H1 (cell line): ENCODE results near the gene SETD1B. TPM values are rescaled to one million over a fixed set of nuclear protein-coding genes. Genes with fewer than 3 reads are reported as not detected.

Experiments
- CTCF ChIA-PET: fragments of 300-600 bp; sonication (Branson Sonifier 250); formaldehyde crosslinking; loops from one replicate; lab custom pipeline; 2021; ENCODE audit not compliant: partially characterized antibody; lab: Charles Lee
- POLR2A ChIA-PET: fragments of 300-600 bp; sonication (Branson Sonifier 250); formaldehyde crosslinking; loops from one replicate; lab custom pipeline; 2021; ENCODE audit warnings: inconsistent platforms; ENCODE audit not compliant: partially characterized antibody; lab: Charles Lee
- DNase-seq, 2 experiments: peaks; one replicate each; pipeline versions ENCODE4 v3.0.0 to v3.0.0-alpha.2; 2010 to 2022; ENCODE audit warnings: low spot score in 2 of 2, low read depth in 1 of 2, mixed read lengths in 1 of 2
- FAIRE-seq: peaks from 2 replicates; lab custom pipeline; 2011; peaks lifted over from hg19 to GRCh38; lab: Jason Lieb, UNC
- H2AFZ ChIP-seq: 2 replicates; pipeline ENCODE4 v1.8.1; 2012; ENCODE audit warnings: low read length, inconsistent platforms
- H2AK5ac ChIP-seq: 2 replicates; pipeline ENCODE4 v1.6.1; 2013; ENCODE audit warnings: low read depth, low read length
- H2BK120ac ChIP-seq: replicated peaks from 2 replicates; pipeline ENCODE3; 2013; ENCODE audit warnings: low read depth, low read length, inconsistent platforms
- H2BK12ac ChIP-seq: 2 replicates; pipeline ENCODE4 v1.6.1; 2013; ENCODE audit warnings: low read depth, low read length
- H2BK15ac ChIP-seq: 2 replicates; pipeline ENCODE4 v1.6.1; 2013; ENCODE audit warnings: low read length
- H2BK20ac ChIP-seq: 2 replicates; pipeline ENCODE4 v1.6.1; 2013; ENCODE audit warnings: low read length
- H2BK5ac ChIP-seq: 2 replicates; pipeline ENCODE4 v1.6.1; 2013; ENCODE audit warnings: low read depth, low read length
- H3K14ac ChIP-seq: 2 replicates; pipeline ENCODE4 v1.6.1; 2013; ENCODE audit warnings: inconsistent platforms; ENCODE audit not compliant: insufficient read length
- H3K18ac ChIP-seq: 2 replicates; pipeline ENCODE4 v1.6.1; 2013; ENCODE audit warnings: low read length; ENCODE audit errors: extremely low read depth
- H3K23ac ChIP-seq: 2 replicates; pipeline ENCODE4 v1.6.1; 2013; ENCODE audit warnings: inconsistent platforms; ENCODE audit not compliant: insufficient read length
- H3K23me2 ChIP-seq: 2 replicates; pipeline ENCODE4 v1.6.1; 2013; ENCODE audit warnings: low read depth, low read length
- H3K27ac ChIP-seq: 2 replicates; pipeline ENCODE4 v1.6.1; 2011; ENCODE audit warnings: low read depth, low read length, inconsistent platforms
- H3K27me3 ChIP-seq, 4 experiments: replicated peaks in 1 of 4; 1 replicate in 1 of 4; 2 replicates in 3 of 4; pipeline versions ENCODE4 v1.6.1 to v1.8.1; 2011 to 2013; ENCODE audit warnings: low read length in 3 of 4, mild to moderate bottlenecking in 3 of 4, inconsistent platforms in 2 of 4, mixed read lengths in 2 of 4, moderate library complexity in 1 of 4; ENCODE audit not compliant: control insufficient read depth in 3 of 4, insufficient read depth in 3 of 4; ENCODE audit errors: extremely low read depth in 1 of 4
- H3K36me3 ChIP-seq, 4 experiments: 2 replicates each; pipeline versions ENCODE4 v1.6.1 to v1.8.1; 2011 to 2013; ENCODE audit warnings: mild to moderate bottlenecking in 4 of 4, low read length in 3 of 4, moderate library complexity in 2 of 4, control low read depth in 1 of 4, inconsistent platforms in 1 of 4; ENCODE audit not compliant: insufficient read depth in 4 of 4, control insufficient read depth in 2 of 4
- H3K4ac ChIP-seq: replicated peaks from 2 replicates; pipeline ENCODE3; 2013; ENCODE audit warnings: low read length, low read depth, mixed read lengths, inconsistent platforms; ENCODE audit not compliant: insufficient read length
- H3K4me1 ChIP-seq, 4 experiments: replicated peaks in 1 of 4; 1 replicate in 1 of 4; 2 replicates in 3 of 4; pipeline versions ENCODE4 v1.6.1 to v1.8.1; 2011 to 2013; ENCODE audit warnings: low read length in 3 of 4, inconsistent platforms in 2 of 4, mixed read lengths in 1 of 4; ENCODE audit not compliant: insufficient read depth in 4 of 4, control insufficient read depth in 3 of 4
- H3K4me2 ChIP-seq, 2 experiments: 2 replicates each; pipeline versions ENCODE4 v1.6.1 to v1.8.1; 2011 to 2013; ENCODE audit warnings: low read depth in 2 of 2, low read length in 2 of 2, control low read depth in 1 of 2, inconsistent platforms in 1 of 2, mild to moderate bottlenecking in 1 of 2; ENCODE audit not compliant: insufficient read depth in 1 of 2
- H3K4me3 ChIP-seq, 4 experiments: fragments of 200-600, 300-600 bp in 1 of 4; sonication (generic), shearing (Covaris generic), sonication (Bioruptor Twin) in 1 of 4; 2 replicates each; pipeline versions ENCODE4 v1.5.1 to v1.8.1; 2011 to 2016; ENCODE audit warnings: low read length in 4 of 4, low read depth in 3 of 4, control low read depth in 2 of 4, inconsistent platforms in 2 of 4, mild to moderate bottlenecking in 2 of 4, mixed read lengths in 1 of 4, moderate library complexity in 1 of 4; ENCODE audit not compliant: insufficient read depth in 2 of 4; ENCODE audit errors: extremely low read depth in 1 of 4
- H3K56ac ChIP-seq: replicated peaks from 2 replicates; pipeline ENCODE3; 2013; ENCODE audit warnings: low read depth, mild to moderate bottlenecking, mixed read lengths, low read length, inconsistent platforms; ENCODE audit not compliant: insufficient read length
- H3K79me1 ChIP-seq: 2 replicates; pipeline ENCODE4 v1.6.1; 2013; ENCODE audit warnings: low read depth, low read length, control low read depth
- H3K79me2 ChIP-seq, 2 experiments: 2 replicates each; pipeline versions ENCODE4 v1.6.1 to v1.8.1; 2012 to 2013; ENCODE audit warnings: low read length in 2 of 2, mild to moderate bottlenecking in 2 of 2, inconsistent platforms in 1 of 2; ENCODE audit not compliant: insufficient read depth in 2 of 2, control insufficient read depth in 1 of 2
- H3K9ac ChIP-seq, 4 experiments: replicated peaks in 1 of 4; 1 replicate in 1 of 4; 2 replicates in 3 of 4; pipeline versions ENCODE4 v1.6.1 to v1.8.1; 2011 to 2013; ENCODE audit warnings: low read depth in 3 of 4, low read length in 3 of 4, control low read depth in 2 of 4, mild to moderate bottlenecking in 2 of 4, moderate library complexity in 2 of 4, inconsistent platforms in 1 of 4; ENCODE audit errors: extremely low read depth in 1 of 4
- H3K9me3 ChIP-seq, 2 experiments: 2 replicates each; pipeline versions ENCODE4 v1.6.1 to v1.8.1; 2012 to 2013; ENCODE audit warnings: mild to moderate bottlenecking in 2 of 2, moderate library complexity in 2 of 2, control low read depth in 1 of 2, inconsistent platforms in 1 of 2, low read depth in 1 of 2, low read length in 1 of 2, mixed read lengths in 1 of 2; ENCODE audit not compliant: insufficient read depth in 2 of 2
- H4K20me1 ChIP-seq, 2 experiments: replicated peaks in 1 of 2; 2 replicates each; pipeline versions ENCODE3 to v1.8.1; 2011 to 2013; ENCODE audit warnings: inconsistent platforms in 2 of 2, low read length in 2 of 2, mild to moderate bottlenecking in 1 of 2; ENCODE audit not compliant: insufficient read depth in 2 of 2, control insufficient read depth in 1 of 2
- H4K5ac ChIP-seq: 2 replicates; pipeline ENCODE4 v1.6.1; 2013; ENCODE audit warnings: low read length, low read depth, mixed read lengths, inconsistent platforms; ENCODE audit not compliant: insufficient read length
- H4K8ac ChIP-seq: 2 replicates; pipeline ENCODE4 v1.8.0; 2013; ENCODE audit warnings: mild to moderate bottlenecking, moderate library complexity, low read length, inconsistent platforms; ENCODE audit not compliant: insufficient read depth; ENCODE audit errors: extremely low read depth
- H4K91ac ChIP-seq: replicated peaks from 2 replicates; pipeline ENCODE3; 2013; ENCODE audit warnings: low read length, mixed read lengths, inconsistent platforms; ENCODE audit not compliant: insufficient read length
- HDAC6 ChIP-seq: IDR thresholded peaks from one replicate; pipeline ENCODE4 v1.7.1; 2012; ENCODE audit warnings: low read depth, mild to moderate bottlenecking, inconsistent platforms, low read length, moderate library complexity
- KDM1A ChIP-seq: fragments of 200-600, 300-600 bp; sonication (generic); IDR thresholded peaks from 2 replicates; pipeline ENCODE4 v1.7.1; 2016; ENCODE audit warnings: mild to moderate bottlenecking, low read length, borderline replicate concordance
- POLR2A ChIP-seq, 2 experiments: IDR thresholded peaks; 1 replicate in 1 of 2; 2 replicates in 1 of 2; pipeline ENCODE4 v1.6.1; 2011; ENCODE audit warnings: low read depth in 2 of 2, low read length in 2 of 2, mild to moderate bottlenecking in 2 of 2; ENCODE audit errors: control extremely low read depth in 1 of 2
- POLR2AphosphoS5 ChIP-seq: IDR thresholded peaks from 2 replicates; pipeline ENCODE4 v1.6.1; 2011; ENCODE audit warnings: low read depth, low read length
- WGBS, 2 experiments: shearing (Covaris generic) in 1 of 2; methylation state at CpG; one replicate each; pipeline versions ENCODE4 v1.1.6 to v1.1.7; 2013 to 2015; ENCODE audit warnings: low lambda C conversion rate in 2 of 2, mixed read lengths in 2 of 2, inconsistent platforms in 1 of 2, low coverage in 1 of 2, missing lambda C conversion rate in 1 of 2; ENCODE audit not compliant: insufficient replicate concordance in 2 of 2, insufficient coverage in 1 of 2, insufficient read length in 1 of 2; ENCODE audit errors: extremely low coverage in 1 of 2, missing lambda C conversion rate in 1 of 2; 5-methylcytosine and 5-hydroxymethylcytosine counted together
- polyA plus RNA-seq, 7 experiments: library from polyadenylated mRNA; depleted of rRNA in 3 of 7; stranded (reverse) in 5 of 7; unstranded in 2 of 7; fragments of >200 nt in 5 of 7; fragments of 200-250 nt in 2 of 7; gene quantifications; 1 replicate in 5 of 7; 2 replicates in 1 of 7; 4 replicates in 1 of 7; pipeline versions ENCODE4 v1.2.1 to v1.2.3, GENCODE V29; 2011 to 2013; ENCODE audit warnings: missing spikeins in 2 of 7, mixed read lengths in 2 of 7
- total RNA-seq: library from RNA; stranded (reverse); fragmentation: NEBNext Ultra II Directional; extraction: Animal tissue kit (Norgen Biotek cat#: 25700); gene quantifications from 2 replicates; pipeline ENCODE4 v1.2.1, GENCODE V29; 2021

SETD1B gene
- total and polyA plus RNA-seq, 2 of the 8 experiments (the other 6 are each of a cell fraction or from before 2014, with no cell fraction given): 1.3 to 17.7 TPM

GRCh38 chr12:121778567-121779421, 25.0 kb upstream of the SETD1B start:
- Histone ChIP-seq H3K79me1 (no peaks in the 10 kb centered on the region; the same call in none of the 2 replicates), H3K27me3 (no peaks in the 10 kb centered on the region), H3K4me2 (no peak overlapping the region), H3K23ac (no peak overlapping the region), H3K27ac (no peak overlapping the region), H3K4me3 (no peak overlapping the region), H3K9ac (no peak overlapping the region), H2AFZ (no peak overlapping the region), H3K56ac (no peak overlapping the region), H4K5ac (no peak overlapping the region), H2AK5ac (no peak overlapping the region), H2BK120ac (no peak overlapping the region), H3K36me3 (peaks cover 0 to 6% (median 5%) of the 10 kb centered on the region in 4 experiments; a peak in 4 of 8 replicates), H3K18ac (no peak overlapping the region), H3K23me2 (no peaks in the 10 kb centered on the region), H4K91ac (no peak overlapping the region), H2BK5ac (no peak overlapping the region), H3K9me3 (no peaks in the 10 kb centered on the region), H4K20me1 (peaks cover 5 to 12% of the 10 kb centered on the region in 2 experiments), H2BK15ac (no peak overlapping the region), H2BK12ac (no peak overlapping the region), H3K4me1 (peaks cover 0 to 18% (median 14%) of the 10 kb centered on the region in 4 experiments; a peak in 6 of 7 replicates), H3K14ac (no peak overlapping the region), H3K4ac (no peak overlapping the region), H2BK20ac (no peak overlapping the region), H4K8ac (no peak overlapping the region; the same call in 1 of the 2 replicates), H3K79me2 (no peaks in the 10 kb centered on the region)
- POLR2A ChIA-PET: interaction anchor here (0.9 to 34.9 kb wide), 4 partner anchors 12 to 110 kb away, joined by 3 to 958 read pairs (median 3); partner anchors contain the start of genes PSMD9, RHOF and SETD1B
- FAIRE-seq (no peak), DNase-seq (no peak)
- TF ChIP-seq HDAC6: no peak
- TF ChIP-seq POLR2A (IDR thresholded peaks at IDR 0.05; ENCODE audit: control extremely low read depth in 1 of 2, low read depth in 2 of 2, low read length in 2 of 2): peak; percentile 16 to 28; a peak in 2 of 3 replicates
- TF ChIP-seq POLR2AphosphoS5: peak; percentile 51; the same call in 1 of the 2 replicates
- TF ChIP-seq KDM1A: no peak
- CTCF ChIA-PET: interaction anchor here (0.9 to 18.5 kb wide), 7 partner anchors 10 to 81 kb away, joined by 3 to 335 read pairs (median 3); partner anchors contain the start of genes RHOF and TMEM120B
- 93% methylated on average over 17 of the region's 17 CpGs; no CpG with 5 or more reads in 1 of the 2 experiments for WGBS, 2 experiments
